ENCODE data around the gene TMEM178A. TPM values are rescaled to one million over a fixed set of nuclear protein-coding genes. Genes with fewer than 3 reads are reported as not detected.

The TMEM178A gene
- total RNA-seq, 2 experiments from 2014 or later = 0.22 to 0.53 TPM

GRCh38 chr2:39733070-39733674, 67.5 kb downstream of the TMEM178A start:
- intact Hi-C loops (cut with DNase I, micrococcal nuclease) = no loop called here
- Mint-ChIP-seq H3K4me1 (ENCODE audit: low read depth) (no peaks in the 10 kb centered on the region), H3K9me3 (no peaks in the 10 kb centered on the region), H3K36me3 (ENCODE audit: low read depth) (peaks cover 51% of the 10 kb centered on the region), H3K4me3 (no peak overlapping the region), H3K27me3 (no peaks in the 10 kb centered on the region), H3K27ac (no peak overlapping the region)
- no peaks in the 10 kb centered on the region for H3K27me3 ChIP-seq (ENCODE audit: control insufficient read depth in 1 of 2, insufficient read depth in 2 of 2, low read length in 2 of 2)
- TF ChIP-seq CTCF (IDR thresholded peaks at IDR 0.05) = no peak
- POLR2A ChIA-PET = no interaction called here
- ATAC-seq (ENCODE audit: poor library complexity) = no peak
- no peaks in the 10 kb centered on the region for H3K9me3 ChIP-seq (ENCODE audit: control insufficient read depth in 1 of 2, insufficient read depth in 1 of 2, low read length in 2 of 2)
- CTCF ChIA-PET = interaction anchor here (0.5 to 1.5 kb wide), 2 partner anchors 9 to 189 kb away, joined by 3 read pairs; no protein-coding TSS in a partner anchor
- H3K36me3 ChIP-seq (ENCODE audit: insufficient read depth, low read length) = peaks cover 27% of the 10 kb centered on the region
- H3K4me1 ChIP-seq (ENCODE audit: insufficient read depth, low read length) = no peaks in the 10 kb centered on the region
- H3K27ac ChIP-seq (ENCODE audit: low read depth in 1 of 2, low read length in 2 of 2) = no peak overlapping the region
- H3K4me3 ChIP-seq (ENCODE audit: low read length) = no peak overlapping the region
- no peak for DNase-seq

GRCh38 chr2:39734445-39734844, 68.7 kb downstream of the TMEM178A start:
- no peaks in the 10 kb centered on the region for H3K9me3 ChIP-seq (ENCODE audit: control insufficient read depth in 1 of 2, insufficient read depth in 1 of 2, low read length in 2 of 2)
- no peak for TF ChIP-seq CTCF (IDR thresholded peaks at IDR 0.05)
- ChIA-PET POLR2A (no interaction called here), CTCF (no interaction called here)
- no peak for ATAC-seq (ENCODE audit: poor library complexity)
- intact Hi-C loops (cut with DNase I, micrococcal nuclease) = no loop called here
- Mint-ChIP-seq H3K9me3 (no peaks in the 10 kb centered on the region), H3K4me1 (ENCODE audit: low read depth) (no peaks in the 10 kb centered on the region), H3K4me3 (no peak overlapping the region), H3K27me3 (no peaks in the 10 kb centered on the region), H3K27ac (no peak overlapping the region), H3K36me3 (ENCODE audit: low read depth) (peaks cover 61% of the 10 kb centered on the region)
- peaks cover 33% of the 10 kb centered on the region for H3K36me3 ChIP-seq (ENCODE audit: insufficient read depth, low read length)
- no peaks in the 10 kb centered on the region for H3K27me3 ChIP-seq (ENCODE audit: control insufficient read depth in 1 of 2, insufficient read depth in 2 of 2, low read length in 2 of 2)
- H3K4me3 ChIP-seq (ENCODE audit: low read length) = no peak overlapping the region
- no peak overlapping the region for H3K27ac ChIP-seq (ENCODE audit: low read depth in 1 of 2, low read length in 2 of 2)
- no peaks in the 10 kb centered on the region for H3K4me1 ChIP-seq (ENCODE audit: insufficient read depth, low read length)
- no peak for DNase-seq

GRCh38 chr2:39735648-39736047, 69.9 kb downstream of the TMEM178A start:
- Histone ChIP-seq H3K27me3 (ENCODE audit: control insufficient read depth in 1 of 2, insufficient read depth in 2 of 2, low read length in 2 of 2) (no peaks in the 10 kb centered on the region), H3K4me1 (ENCODE audit: insufficient read depth, low read length) (no peaks in the 10 kb centered on the region), H3K27ac (ENCODE audit: low read depth in 1 of 2, low read length in 2 of 2) (no peak overlapping the region), H3K36me3 (ENCODE audit: insufficient read depth, low read length) (peaks cover 39% of the 10 kb centered on the region), H3K4me3 (ENCODE audit: low read length) (no peak overlapping the region), H3K9me3 (ENCODE audit: control insufficient read depth in 1 of 2, insufficient read depth in 1 of 2, low read length in 2 of 2) (no peaks in the 10 kb centered on the region)
- no peak for TF ChIP-seq CTCF (IDR thresholded peaks at IDR 0.05)
- Mint-ChIP-seq H3K4me3 (no peak overlapping the region), H3K4me1 (ENCODE audit: low read depth) (no peaks in the 10 kb centered on the region), H3K27me3 (no peaks in the 10 kb centered on the region), H3K36me3 (ENCODE audit: low read depth) (peaks cover 73% of the 10 kb centered on the region), H3K9me3 (no peaks in the 10 kb centered on the region), H3K27ac (no peak overlapping the region)
- CTCF ChIA-PET = no interaction called here
- ATAC-seq (ENCODE audit: poor library complexity) (no peak), DNase-seq (no peak)
- intact Hi-C loops (cut with DNase I, micrococcal nuclease) = no loop called here
- POLR2A ChIA-PET = no interaction called here

All from CD4-positive, alpha-beta T cell (primary cell).